Measurements from ENCODE around the gene TRPM2.
"Not testable (repeated sequence)": the region's sequence is repeated elsewhere in the genome, so short reads cannot be mapped to it uniquely, and the experiment has no call there.

The TRPM2 gene

GRCh38 chr21:44399151-44399954 is 45.9 kb downstream of the TRPM2 start:
- DNase-seq: no peak

- no peak for DNase-seq
Observed at GRCh38 chr21:44399955-44400790, 46.8 kb downstream of the TRPM2 start.

- DNase-seq: no peak
Observed at GRCh38 chr21:44400791-44401385, 47.5 kb downstream of the TRPM2 start.

- DNase-seq: no peak
Observed at GRCh38 chr21:44401386-44402160, 48.2 kb downstream of the TRPM2 start.

- no peak for DNase-seq
Observed at GRCh38 chr21:44402323-44403105, 49.1 kb downstream of the TRPM2 start.

GRCh38 chr21:44403106-44404020 is 49.9 kb downstream of the TRPM2 start:
- DNase-seq: no peak

GRCh38 chr21:44404482-44404881 is 51.1 kb downstream of the TRPM2 start:
- not testable (repeated sequence) for DNase-seq

- DNase-seq: no peak
Observed at GRCh38 chr21:44405091-44405947, 51.9 kb downstream of the TRPM2 start.

- no peak for DNase-seq
Observed at GRCh38 chr21:44405948-44406872, 52.8 kb downstream of the TRPM2 start.

- DNase-seq: no peak
Observed at GRCh38 chr21:44406953-44407352, 53.5 kb downstream of the TRPM2 start.

GRCh38 chr21:44407493-44407892 is 54.1 kb downstream of the TRPM2 start:
- DNase-seq: peak in 1 of 6 experiments; percentile 4

GRCh38 chr21:44408226-44408625 is 54.8 kb downstream of the TRPM2 start:
- DNase-seq: no peak

GRCh38 chr21:44413566-44414290 is 60.3 kb downstream of the TRPM2 start:
- no peak for DNase-seq

GRCh38 chr21:44414291-44415072 is 61.1 kb downstream of the TRPM2 start:
- no peak for DNase-seq

- DNase-seq: no peak
Observed at GRCh38 chr21:44415073-44416025, 61.9 kb downstream of the TRPM2 start.

GRCh38 chr21:44416193-44416592 is 62.8 kb downstream of the TRPM2 start:
- no peak for DNase-seq

Data from stimulated activated naive CD4-positive, alpha-beta T cell (primary cell).